Stimulated activated CD8-positive, alpha-beta memory T cell treated with anti-CD3 and anti-CD28 coated beads, Interleukin-7, amount 100 ng/mL, for 48 hours (primary cell): ENCODE data around the gene MRM2.

ENCODE experiments used
- DNase-seq, 2 donors: peaks; one replicate each; pipeline ENCODE4 v3.0.0-alpha.2; 2020; ENCODE audit warnings: low read depth in 1 of 2; ENCODE audit errors: extremely low read depth in 1 of 2

The MRM2 gene

GRCh38 chr7:2241580-2242540 is at the start of gene MRM2, which contains the start of gene NUDT1:
Gene MRM2, minus strand, starts transcription at chr7:2242205. Its CDS starts 36 bp downstream, at chr7:2242169.
Gene NUDT1, plus strand, starts transcription at chr7:2242226. Its CDS starts 2,349 bp downstream, at chr7:2244575.
- DNase-seq, result peak; percentile 57 to 68

- no peak for DNase-seq
Observed at GRCh38 chr7:2290877-2291276, 48.9 kb upstream of the MRM2 start.

- no peak for DNase-seq
Observed at GRCh38 chr7:2289621-2290020, 47.6 kb upstream of the MRM2 start.

GRCh38 chr7:2289111-2289586 is 47.1 kb upstream of the MRM2 start:
- no peak for DNase-seq

GRCh38 chr7:2288503-2288902 is 46.5 kb upstream of the MRM2 start:
- DNase-seq, result no peak

- no peak for DNase-seq
Observed at GRCh38 chr7:2287745-2288144, 45.7 kb upstream of the MRM2 start.

GRCh38 chr7:2283074-2283473 is 41.1 kb upstream of the MRM2 start:
- no peak for DNase-seq

- no peak for DNase-seq
Observed at GRCh38 chr7:2282185-2282751, 40.3 kb upstream of the MRM2 start.

- no peak for DNase-seq
Observed at GRCh38 chr7:2281541-2281940, 39.5 kb upstream of the MRM2 start.

- no peak for DNase-seq
Observed at GRCh38 chr7:2280424-2280823, 38.4 kb upstream of the MRM2 start.

GRCh38 chr7:2279896-2280295 is 37.9 kb upstream of the MRM2 start:
- no peak for DNase-seq

GRCh38 chr7:2278026-2278425 is 36.0 kb upstream of the MRM2 start:
- no peak for DNase-seq

GRCh38 chr7:2276107-2276506 is 34.1 kb upstream of the MRM2 start:
- DNase-seq, result no peak

GRCh38 chr7:2275101-2275500 is 33.1 kb upstream of the MRM2 start:
- DNase-seq, result no peak

- DNase-seq, result no peak
Observed at GRCh38 chr7:2274666-2275065, 32.7 kb upstream of the MRM2 start.

- DNase-seq, result no peak
Observed at GRCh38 chr7:2273866-2274265, 31.9 kb upstream of the MRM2 start.

GRCh38 chr7:2272031-2272430 is 30.0 kb upstream of the MRM2 start:
- no peak for DNase-seq

GRCh38 chr7:2271273-2272026 is 29.4 kb upstream of the MRM2 start:
- DNase-seq, result no peak

- no peak for DNase-seq
Observed at GRCh38 chr7:2270495-2270894, 28.5 kb upstream of the MRM2 start.

- no peak for DNase-seq
Observed at GRCh38 chr7:2269991-2270460, 28.0 kb upstream of the MRM2 start.
